PFSK-1 (cell line): ENCODE data around the gene RBM20.

Experiments
- FOXP2 ChIP-seq: optimal IDR thresholded peaks from 2 replicates; pipeline ENCODE3; 2011; ENCODE audit warnings: borderline replicate concordance, control low read depth, inconsistent platforms; ENCODE audit not compliant: insufficient read depth; ENCODE audit errors: extremely low read length, extremely low read depth
- POLR2AphosphoS5 ChIP-seq: IDR thresholded peaks from 2 replicates; pipeline ENCODE4 v1.6.1; 2012; ENCODE audit warnings: low read depth, mild to moderate bottlenecking, control low read depth, low read length, moderate library complexity
- SIN3A ChIP-seq: IDR thresholded peaks from 2 replicates; pipeline ENCODE4 v1.6.1; 2012; ENCODE audit warnings: mild to moderate bottlenecking, low read length, moderate library complexity, borderline replicate concordance; ENCODE audit not compliant: insufficient read depth
- TAF1 ChIP-seq: IDR thresholded peaks from 2 replicates; pipeline ENCODE4 v1.6.1; 2012; ENCODE audit warnings: low read length, control low read depth, borderline replicate concordance; ENCODE audit not compliant: insufficient read depth
- TF ChIP-seq, protein P1 (sequence below), 2 experiments: IDR thresholded peaks; 2 replicates each; pipeline versions ENCODE4 v1.6.1 to v1.8.0; 2011 to 2012; ENCODE audit warnings: low read depth in 2 of 2, low read length in 2 of 2, control low read depth in 1 of 2, inconsistent platforms in 1 of 2, mild to moderate bottlenecking in 1 of 2, moderate library complexity in 1 of 2; ENCODE audit not compliant: insufficient read depth in 1 of 2

RBM20 gene

DNA sequence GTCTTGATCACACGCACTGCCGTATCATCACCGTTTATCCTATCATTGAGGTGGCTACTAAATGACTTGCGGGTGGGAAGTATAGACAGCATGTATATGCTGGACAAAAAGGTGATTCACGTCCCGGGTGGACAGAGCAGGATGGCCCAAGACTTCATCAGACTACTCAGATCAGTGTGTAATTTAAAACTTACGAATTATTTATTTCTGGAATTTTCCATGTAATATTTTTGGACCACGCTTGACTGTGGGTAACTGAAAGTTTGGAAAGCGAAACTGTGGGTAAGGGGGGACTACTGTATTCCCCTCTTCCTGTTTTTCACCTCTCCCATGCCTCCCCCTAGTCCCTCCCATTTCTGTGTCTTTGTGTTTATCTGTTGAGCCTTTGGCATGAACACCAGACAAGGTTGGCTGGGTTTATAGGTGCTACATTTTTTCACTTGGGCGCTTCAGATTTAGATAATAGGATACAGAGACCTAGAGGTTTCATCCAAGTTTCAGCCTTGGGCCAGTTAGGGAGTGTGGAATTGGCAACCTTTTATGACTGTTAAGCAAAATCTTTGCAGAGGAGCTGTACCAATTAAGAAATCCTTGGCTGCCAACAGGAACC is 55.8 kb downstream of the RBM20 start:
- TF ChIP-seq, protein P1, sequence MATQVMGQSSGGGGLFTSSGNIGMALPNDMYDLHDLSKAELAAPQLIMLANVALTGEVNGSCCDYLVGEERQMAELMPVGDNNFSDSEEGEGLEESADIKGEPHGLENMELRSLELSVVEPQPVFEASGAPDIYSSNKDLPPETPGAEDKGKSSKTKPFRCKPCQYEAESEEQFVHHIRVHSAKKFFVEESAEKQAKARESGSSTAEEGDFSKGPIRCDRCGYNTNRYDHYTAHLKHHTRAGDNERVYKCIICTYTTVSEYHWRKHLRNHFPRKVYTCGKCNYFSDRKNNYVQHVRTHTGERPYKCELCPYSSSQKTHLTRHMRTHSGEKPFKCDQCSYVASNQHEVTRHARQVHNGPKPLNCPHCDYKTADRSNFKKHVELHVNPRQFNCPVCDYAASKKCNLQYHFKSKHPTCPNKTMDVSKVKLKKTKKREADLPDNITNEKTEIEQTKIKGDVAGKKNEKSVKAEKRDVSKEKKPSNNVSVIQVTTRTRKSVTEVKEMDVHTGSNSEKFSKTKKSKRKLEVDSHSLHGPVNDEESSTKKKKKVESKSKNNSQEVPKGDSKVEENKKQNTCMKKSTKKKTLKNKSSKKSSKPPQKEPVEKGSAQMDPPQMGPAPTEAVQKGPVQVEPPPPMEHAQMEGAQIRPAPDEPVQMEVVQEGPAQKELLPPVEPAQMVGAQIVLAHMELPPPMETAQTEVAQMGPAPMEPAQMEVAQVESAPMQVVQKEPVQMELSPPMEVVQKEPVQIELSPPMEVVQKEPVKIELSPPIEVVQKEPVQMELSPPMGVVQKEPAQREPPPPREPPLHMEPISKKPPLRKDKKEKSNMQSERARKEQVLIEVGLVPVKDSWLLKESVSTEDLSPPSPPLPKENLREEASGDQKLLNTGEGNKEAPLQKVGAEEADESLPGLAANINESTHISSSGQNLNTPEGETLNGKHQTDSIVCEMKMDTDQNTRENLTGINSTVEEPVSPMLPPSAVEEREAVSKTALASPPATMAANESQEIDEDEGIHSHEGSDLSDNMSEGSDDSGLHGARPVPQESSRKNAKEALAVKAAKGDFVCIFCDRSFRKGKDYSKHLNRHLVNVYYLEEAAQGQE (IDR thresholded peaks at IDR 0.05; ENCODE audit: insufficient read depth in 1 of 2, low read depth in 2 of 2, low read length in 2 of 2): no peak

DNA sequence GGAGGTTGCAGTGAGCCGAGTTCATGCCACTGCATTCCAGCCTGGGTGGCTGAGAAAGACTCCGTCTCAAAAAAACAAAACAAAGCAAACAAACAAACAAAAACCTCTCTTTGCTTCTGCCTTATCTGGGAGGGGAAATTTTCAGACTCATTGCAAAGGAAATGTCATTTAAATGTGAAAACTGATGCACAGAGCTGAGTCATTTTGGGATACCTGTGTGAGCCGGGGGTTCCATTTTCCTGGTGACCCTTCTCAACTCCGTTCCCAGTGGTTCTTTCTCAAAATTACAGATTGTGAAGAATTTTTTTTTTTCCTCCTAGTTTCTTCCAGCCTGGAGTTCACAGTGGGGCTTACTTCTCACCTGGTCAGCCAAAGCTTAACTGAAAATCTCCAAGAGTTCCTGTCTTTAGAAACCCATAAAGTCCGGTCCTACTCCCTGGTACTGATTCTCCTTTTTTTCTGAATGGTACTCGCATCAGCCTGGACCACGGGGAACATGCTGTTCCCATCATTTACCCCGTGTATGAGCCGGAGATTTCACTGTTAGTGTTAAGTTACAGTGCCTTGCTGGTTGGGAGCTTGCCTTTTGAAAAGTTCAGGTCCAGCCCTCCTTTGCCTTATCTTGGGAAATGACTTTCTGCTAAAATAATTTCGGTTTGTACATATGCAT is 56.9 kb downstream of the RBM20 start:
- TF ChIP-seq TAF1 (no peak), FOXP2 (no peak), POLR2AphosphoS5 (no peak), SIN3A (no peak)
- TF ChIP-seq, protein P1 (IDR thresholded peaks at IDR 0.05; ENCODE audit: insufficient read depth in 1 of 2, low read depth in 2 of 2, low read length in 2 of 2): no peak

DNA sequence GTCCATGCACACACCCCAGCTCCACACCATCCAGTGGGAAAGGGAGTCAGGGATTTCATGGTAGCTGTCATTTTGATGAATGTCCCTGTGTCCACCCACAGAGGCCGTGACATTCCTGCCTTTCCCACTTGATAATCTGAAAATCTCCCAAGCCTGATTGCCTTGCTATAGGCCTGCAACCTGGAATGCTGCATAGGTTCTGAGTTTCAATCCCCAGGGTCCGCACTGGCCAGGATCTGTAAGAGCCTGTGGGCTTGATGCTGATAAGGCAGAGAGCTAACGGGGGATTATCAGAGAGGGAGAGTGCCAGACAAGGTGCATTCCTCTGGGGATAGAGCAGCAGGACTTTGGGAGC is 57.5 kb downstream of the RBM20 start:
- TF ChIP-seq FOXP2 (no peak), SIN3A (no peak), TAF1 (no peak)
- TF ChIP-seq, protein P1 (IDR thresholded peaks at IDR 0.05; ENCODE audit: insufficient read depth in 1 of 2, low read depth in 2 of 2, low read length in 2 of 2): no peak

DNA sequence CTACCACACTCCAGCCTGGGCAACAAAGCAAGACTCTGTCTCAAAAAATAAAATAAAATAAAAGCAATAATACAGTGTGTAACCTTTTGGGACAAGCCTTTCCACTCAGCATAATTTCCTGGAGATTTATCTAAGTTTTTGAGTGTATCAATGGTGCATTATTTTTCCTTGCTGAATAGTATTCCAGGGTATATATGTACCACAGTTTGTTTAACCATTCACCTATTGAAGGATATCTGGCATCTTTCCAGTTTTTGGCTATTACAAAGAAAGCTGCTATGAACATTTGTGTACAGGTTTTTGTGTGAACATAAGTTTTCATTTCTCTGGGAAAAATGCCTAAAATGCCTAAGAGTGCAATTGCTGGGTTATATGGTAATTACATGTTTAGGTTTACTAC is 59.9 kb downstream of the RBM20 start:
- no peak for TF ChIP-seq TAF1
- TF ChIP-seq SIN3A: no peak

DNA sequence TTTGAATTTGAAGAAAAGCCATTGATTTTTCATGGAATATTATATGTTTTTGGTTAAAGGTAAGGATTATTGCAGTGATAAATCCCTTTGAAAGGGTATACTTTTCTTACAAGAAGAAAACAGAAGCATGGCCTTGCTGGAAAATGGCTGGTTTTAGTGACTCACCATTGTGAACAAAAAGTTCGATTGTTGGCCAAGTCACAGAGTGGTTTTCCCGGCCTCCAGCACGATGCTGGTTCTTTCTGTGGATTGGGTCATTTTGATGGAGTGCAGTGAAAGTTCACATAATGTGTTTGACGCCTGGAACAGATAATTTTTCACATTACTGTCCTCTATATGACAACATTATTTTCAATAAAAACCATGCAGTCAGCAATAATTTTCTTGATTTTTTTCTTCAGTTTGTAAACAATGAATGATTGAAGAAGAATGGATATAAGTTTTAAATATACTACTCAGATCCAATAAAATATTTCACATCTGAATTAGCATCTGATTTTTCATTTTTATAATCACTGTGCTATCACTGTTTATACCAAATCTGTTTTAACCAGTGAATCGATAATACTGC is 60.9 kb downstream of the RBM20 start:
- TF ChIP-seq FOXP2 (no peak), POLR2AphosphoS5 (no peak), SIN3A (no peak), TAF1 (no peak)
- TF ChIP-seq, protein P1 (IDR thresholded peaks at IDR 0.05; ENCODE audit: insufficient read depth in 1 of 2, low read depth in 2 of 2, low read length in 2 of 2): no peak
